Calu3 (cell line): Measurements from ENCODE around the gene SLC44A5. TPM values are rescaled to one million over a fixed set of nuclear protein-coding genes. Genes with fewer than 3 reads are reported as not detected.

Experiments
- BruUV-seq: library from RNA; stranded (reverse); fragments of 400-500 nt; replicated peaks from 2 replicates; lab custom pipeline; 2021; lab: Mats Ljungman, UMichigan
- CTCF ChIA-PET: fragments of 300-600 bp; sonication (Branson Sonifier 250); formaldehyde crosslinking; loops from one replicate; lab custom pipeline; 2022; ENCODE audit warnings: antibody characterized with exemption; lab: Charles Lee
- DNase-seq: peaks from one replicate; pipeline ENCODE4 v3.0.0; 2022
- H3K27ac Mint-ChIP-seq: one replicate; pipeline ENCODE4 v1.8.0; 2022; ENCODE audit warnings: mixed read lengths; ENCODE audit not compliant: unreplicated experiment
- H3K27me3 Mint-ChIP-seq: one replicate; pipeline ENCODE4 v1.8.0; 2022; ENCODE audit warnings: mixed read lengths; ENCODE audit not compliant: unreplicated experiment
- H3K36me3 Mint-ChIP-seq: one replicate; pipeline ENCODE4 v1.8.0; 2022; ENCODE audit warnings: mild to moderate bottlenecking, moderate library complexity, mixed read lengths; ENCODE audit not compliant: insufficient read depth, unreplicated experiment
- H3K4me1 Mint-ChIP-seq: one replicate; pipeline ENCODE4 v1.8.0; 2022; ENCODE audit warnings: mild to moderate bottlenecking, low read depth, mixed read lengths; ENCODE audit not compliant: unreplicated experiment
- H3K4me3 Mint-ChIP-seq: one replicate; pipeline ENCODE4 v1.8.0; 2022; ENCODE audit warnings: mild to moderate bottlenecking, low read depth, moderate library complexity, mixed read lengths; ENCODE audit not compliant: unreplicated experiment
- H3K9me3 Mint-ChIP-seq: one replicate; pipeline ENCODE4 v1.8.0; 2022; ENCODE audit warnings: low read depth, mixed read lengths; ENCODE audit not compliant: unreplicated experiment
- CTCF ChIP-seq: fragments of 200-600 bp; IDR thresholded peaks from one replicate; pipeline ENCODE4 v1.8.0; 2022; ENCODE audit warnings: antibody characterized with exemption; ENCODE audit not compliant: unreplicated experiment
- intact Hi-C: fragments of 100-400 bp; cut with micrococcal nuclease; formaldehyde crosslinking; loops from one replicate; pipeline ENCODE4 v1.10.0; 2022; ENCODE audit not compliant: unreplicated experiment
- total RNA-seq: library from RNA; stranded (reverse); gene quantifications from 2 replicates; pipeline ENCODE4 v1.2.3, GENCODE V29; 2022

SLC44A5 gene
- total RNA-seq, 1 experiment from 2014 or later, result 5.8 TPM

- Mint-ChIP-seq H3K27me3 (no peaks in the 10 kb centered on the region), H3K9me3 (peaks cover 4% of the 10 kb centered on the region), H3K27ac (no peak overlapping the region), H3K4me3 (no peak overlapping the region), H3K36me3 (no peaks in the 10 kb centered on the region), H3K4me1 (no peaks in the 10 kb centered on the region)
- intact Hi-C loops, result no loop called here
- TF ChIP-seq CTCF, result no peak
- CTCF ChIA-PET, result interaction anchor here (0.6 kb wide), 1 partner anchor 1567 kb away, joined by 4 read pairs; no protein-coding TSS in a partner anchor
- BruUV-seq, result no TSS peak
- no peak for DNase-seq
Measured at GRCh38 chr1:75438355-75438754, 172.6 kb downstream of the SLC44A5 start.

- no peak for DNase-seq
- Mint-ChIP-seq H3K9me3 (no peaks in the 10 kb centered on the region), H3K27me3 (no peaks in the 10 kb centered on the region), H3K27ac (no peak overlapping the region), H3K36me3 (no peaks in the 10 kb centered on the region), H3K4me1 (no peaks in the 10 kb centered on the region), H3K4me3 (no peak overlapping the region)
- BruUV-seq, result no TSS peak
- TF ChIP-seq CTCF, result no peak
- CTCF ChIA-PET, result no interaction called here
- intact Hi-C loops, result loop anchor here (5.0 kb wide), 1 partner anchor 185 kb away; no protein-coding TSS in a partner anchor
Measured at GRCh38 chr1:75431843-75432242, 179.1 kb downstream of the SLC44A5 start.

GRCh38 chr1:75430526-75430925, 180.4 kb downstream of the SLC44A5 start:
- no TSS peak for BruUV-seq
- CTCF ChIA-PET, result no interaction called here

GRCh38 chr1:75426688-75427087, 184.2 kb downstream of the SLC44A5 start:
- no peaks in the 10 kb centered on the region for H3K27me3 Mint-ChIP-seq
- intact Hi-C loops, result no loop called here
- no peak overlapping the region for H3K4me3 Mint-ChIP-seq
- DNase-seq, result no peak
- CTCF ChIA-PET, result no interaction called here
- no TSS peak for BruUV-seq
- H3K9me3 Mint-ChIP-seq, result no peaks in the 10 kb centered on the region
- no peaks in the 10 kb centered on the region for H3K4me1 Mint-ChIP-seq
- TF ChIP-seq CTCF, result no peak
- H3K27ac Mint-ChIP-seq, result no peak overlapping the region
- no peaks in the 10 kb centered on the region for H3K36me3 Mint-ChIP-seq

More at GRCh38 chr1:75430526-75430925, 180.4 kb downstream of the SLC44A5 start:
- Mint-ChIP-seq H3K9me3 (no peaks in the 10 kb centered on the region), H3K27me3 (no peaks in the 10 kb centered on the region), H3K4me3 (no peak overlapping the region), H3K27ac (no peak overlapping the region), H3K36me3 (no peaks in the 10 kb centered on the region), H3K4me1 (no peaks in the 10 kb centered on the region)
- intact Hi-C loops, result loop anchor here (5.0 kb wide), 1 partner anchor 187 kb away; no protein-coding TSS in a partner anchor
- no peak for DNase-seq
- no peak for TF ChIP-seq CTCF
